Stomach smooth muscle (tissue), 2 donors: ENCODE results near the gene PDLIM1.

Experiments used
- H3K27ac ChIP-seq: one replicate; pipeline ENCODE4 v1.7.0; 2013; ENCODE audit warnings: mild to moderate bottlenecking, low read length, inconsistent platforms
- H3K27me3 ChIP-seq, 2 donors: one replicate each; pipeline ENCODE4 v1.7.0; 2013; ENCODE audit warnings: low read length in 2 of 2; ENCODE audit not compliant: insufficient read depth in 2 of 2, control insufficient read depth in 1 of 2
- H3K36me3 ChIP-seq, 2 donors: one replicate each; pipeline ENCODE4 v1.7.0; 2013; ENCODE audit warnings: low read length in 2 of 2; ENCODE audit not compliant: control insufficient read depth in 2 of 2, insufficient read depth in 2 of 2
- H3K4me1 ChIP-seq: one replicate; pipeline ENCODE4 v1.7.0; 2013; ENCODE audit warnings: low read length; ENCODE audit not compliant: control insufficient read depth, insufficient read depth
- H3K4me3 ChIP-seq, 2 donors: one replicate each; pipeline ENCODE4 v1.7.0; 2013; ENCODE audit warnings: low read length in 2 of 2
- H3K9ac ChIP-seq, 2 donors: one replicate each; pipeline ENCODE4 v1.7.0; 2013; ENCODE audit warnings: low read length in 2 of 2, mild to moderate bottlenecking in 1 of 2
- H3K9me3 ChIP-seq, 2 donors: one replicate each; pipeline ENCODE4 v1.7.0; 2013; ENCODE audit warnings: low read length in 2 of 2; ENCODE audit not compliant: control insufficient read depth in 2 of 2
- donor health status: healthy.
- donor health status: Pancreatic carcinoma.

PDLIM1 gene

GRCh38 chr10:95314192-95314918 is 23.6 kb upstream of the PDLIM1 start:
- H3K4me3 ChIP-seq: no peak overlapping the region
- H3K27me3 ChIP-seq: no peaks in the 10 kb centered on the region
- no peaks in the 10 kb centered on the region for H3K9me3 ChIP-seq
- peaks cover 36 to 43% of the 10 kb centered on the region in 2 donors for H3K36me3 ChIP-seq
- H3K4me1 ChIP-seq: peaks cover 26% of the 10 kb centered on the region
- H3K27ac ChIP-seq: no peak overlapping the region
- H3K9ac ChIP-seq: no peak overlapping the region

DNA sequence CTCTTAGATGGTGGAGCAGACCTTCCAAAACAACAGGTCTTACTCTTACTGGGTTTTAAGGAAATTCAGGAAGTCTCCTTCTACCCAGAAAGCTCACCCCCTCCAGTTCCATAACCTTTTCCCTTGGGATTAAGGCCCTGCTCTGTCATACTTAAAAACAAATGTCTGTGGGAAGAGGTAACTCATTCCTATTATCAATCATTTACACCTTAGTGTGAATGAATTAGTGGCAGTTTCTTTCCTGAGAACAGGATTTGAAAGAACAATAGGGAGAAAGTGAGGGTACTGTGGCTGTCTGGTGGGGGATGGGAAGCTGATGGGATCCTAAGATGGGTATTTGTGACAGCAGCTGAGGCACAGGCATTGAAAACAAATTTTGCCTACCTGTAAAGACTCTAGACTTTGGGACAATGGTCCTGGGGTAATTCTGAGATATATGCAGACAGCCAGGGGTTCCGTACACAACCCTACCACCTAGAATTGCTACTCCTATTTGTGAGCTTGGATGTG is 22.2 kb upstream of the PDLIM1 start:
- H3K36me3 ChIP-seq: peaks cover 33 to 43% of the 10 kb centered on the region in 2 donors
- no peak overlapping the region for H3K4me3 ChIP-seq
- H3K27me3 ChIP-seq: no peaks in the 10 kb centered on the region
- no peak overlapping the region for H3K27ac ChIP-seq
- no peak overlapping the region for H3K9ac ChIP-seq
- H3K4me1 ChIP-seq: peaks cover 34% of the 10 kb centered on the region
- no peaks in the 10 kb centered on the region for H3K9me3 ChIP-seq

DNA sequence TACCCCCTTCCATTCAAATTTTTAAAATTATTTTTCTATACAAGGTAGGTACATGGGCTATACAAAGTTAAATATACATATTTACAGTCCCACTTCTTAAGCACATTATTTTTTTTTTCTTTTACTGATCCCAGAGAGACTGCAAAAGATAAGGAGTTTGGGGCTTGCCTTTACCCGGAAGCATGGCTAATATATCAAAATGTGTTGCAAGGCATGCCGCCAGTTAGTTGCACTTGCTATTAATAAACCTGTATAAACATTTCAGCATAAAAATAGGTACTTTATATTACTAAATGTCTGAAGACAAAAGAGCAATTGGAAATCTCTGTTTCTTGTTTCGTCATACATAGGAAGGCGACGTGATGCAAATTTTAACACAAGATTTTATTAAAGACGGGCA is 21.5 kb upstream of the PDLIM1 start:
- Histone ChIP-seq H3K27me3 (no peaks in the 10 kb centered on the region), H3K9me3 (no peaks in the 10 kb centered on the region), H3K27ac (no peak overlapping the region), H3K9ac (no peak overlapping the region), H3K4me1 (peaks cover 34% of the 10 kb centered on the region), H3K4me3 (no peak overlapping the region), H3K36me3 (peaks cover 31 to 42% of the 10 kb centered on the region in 2 donors)

DNA sequence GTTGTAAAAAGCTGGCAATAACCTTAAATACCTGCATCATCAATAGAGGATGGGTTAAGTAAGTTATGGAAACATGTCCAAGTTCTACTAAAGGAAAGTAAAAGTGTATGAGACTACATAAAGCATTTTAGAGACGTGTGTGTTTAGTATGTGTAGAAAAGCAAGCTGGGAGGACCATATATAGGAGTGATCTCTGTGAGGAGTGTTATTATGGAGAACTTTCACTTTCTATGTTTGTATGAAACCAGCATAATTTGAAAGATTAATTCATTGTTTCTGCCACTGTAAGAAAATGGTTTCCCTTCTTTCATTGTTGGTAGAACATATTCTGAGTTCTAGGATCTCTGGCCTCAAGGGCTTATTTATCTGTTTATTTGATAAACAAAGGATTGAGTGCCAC is 19.2 kb upstream of the PDLIM1 start:
- Histone ChIP-seq H3K27me3 (no peaks in the 10 kb centered on the region), H3K4me1 (peaks cover 29% of the 10 kb centered on the region), H3K27ac (no peak overlapping the region), H3K4me3 (no peak overlapping the region), H3K9ac (no peak overlapping the region), H3K9me3 (no peaks in the 10 kb centered on the region), H3K36me3 (peaks cover 19 to 21% of the 10 kb centered on the region in 2 donors)

- H3K27me3 ChIP-seq: no peaks in the 10 kb centered on the region
- peaks cover 6 to 9% of the 10 kb centered on the region in 2 donors for H3K36me3 ChIP-seq
- H3K27ac ChIP-seq: peak overlapping the region; percentile 50
- peak overlapping the region in 1 of 2 donors; percentile 4 for H3K4me3 ChIP-seq
- peaks cover 18% of the 10 kb centered on the region for H3K4me1 ChIP-seq
- no peak overlapping the region for H3K9ac ChIP-seq
- no peaks in the 10 kb centered on the region for H3K9me3 ChIP-seq
Observed at GRCh38 chr10:95308389-95309302, 17.8 kb upstream of the PDLIM1 start.

- Histone ChIP-seq H3K36me3 (no peaks in the 10 kb centered on the region), H3K4me1 (peaks cover 8% of the 10 kb centered on the region), H3K9me3 (no peaks in the 10 kb centered on the region), H3K27me3 (no peaks in the 10 kb centered on the region), H3K27ac (no peak overlapping the region), H3K4me3 (no peak overlapping the region), H3K9ac (no peak overlapping the region)
Observed at GRCh38 chr10:95306851-95307250, 16.0 kb upstream of the PDLIM1 start.

DNA sequence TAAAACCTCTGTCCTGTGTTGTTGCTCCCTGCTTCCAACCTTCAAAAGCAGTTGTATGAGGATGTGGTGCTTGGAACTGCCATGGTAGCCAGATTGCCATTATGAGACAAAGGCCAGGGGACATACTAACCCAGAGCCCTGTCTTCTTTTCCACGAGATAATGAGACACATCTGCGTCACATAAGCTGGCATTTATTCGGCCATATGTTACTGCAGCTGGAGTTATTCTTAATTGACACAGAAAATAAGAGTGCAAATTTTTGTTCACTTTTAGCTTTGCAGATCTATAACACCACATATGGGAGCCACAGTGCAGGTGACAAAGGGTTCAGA is 15.5 kb upstream of the PDLIM1 start:
- H3K9me3 ChIP-seq: no peaks in the 10 kb centered on the region
- H3K27me3 ChIP-seq: no peaks in the 10 kb centered on the region
- no peak overlapping the region for H3K4me3 ChIP-seq
- H3K27ac ChIP-seq: no peak overlapping the region
- H3K9ac ChIP-seq: no peak overlapping the region
- H3K36me3 ChIP-seq: no peaks in the 10 kb centered on the region
- H3K4me1 ChIP-seq: peaks cover 8% of the 10 kb centered on the region

- no peaks in the 10 kb centered on the region for H3K36me3 ChIP-seq
- H3K9ac ChIP-seq: no peak overlapping the region
- H3K27me3 ChIP-seq: no peaks in the 10 kb centered on the region
- no peaks in the 10 kb centered on the region for H3K9me3 ChIP-seq
- H3K27ac ChIP-seq: no peak overlapping the region
- no peak overlapping the region for H3K4me3 ChIP-seq
- peaks cover 8% of the 10 kb centered on the region for H3K4me1 ChIP-seq
Observed at GRCh38 chr10:95305606-95306317, 15.0 kb upstream of the PDLIM1 start.

DNA sequence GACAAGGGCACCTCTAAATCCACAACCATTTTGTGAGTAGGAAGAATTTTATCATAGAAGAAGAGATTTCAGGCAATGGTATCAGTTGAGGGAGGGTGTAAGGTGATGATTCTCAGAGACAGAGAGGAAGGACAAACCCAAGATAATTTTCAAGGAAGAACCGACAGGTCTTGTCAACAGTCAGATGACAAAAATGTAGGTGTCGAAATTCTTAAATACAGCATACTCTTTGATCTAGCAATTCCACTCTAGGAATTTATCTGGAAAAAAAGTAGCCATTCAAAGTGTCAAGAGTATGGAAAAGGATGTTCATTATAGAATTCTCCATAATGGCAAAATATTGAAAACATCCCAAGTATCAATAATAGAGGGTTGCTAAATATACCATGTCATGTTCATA is 14.2 kb upstream of the PDLIM1 start:
- H3K4me3 ChIP-seq: no peak overlapping the region
- H3K4me1 ChIP-seq: peaks cover 8% of the 10 kb centered on the region
- no peaks in the 10 kb centered on the region for H3K27me3 ChIP-seq
- H3K9ac ChIP-seq: no peak overlapping the region
- no peaks in the 10 kb centered on the region for H3K36me3 ChIP-seq
- H3K9me3 ChIP-seq: no peaks in the 10 kb centered on the region
- no peak overlapping the region for H3K27ac ChIP-seq

- Histone ChIP-seq H3K36me3 (no peaks in the 10 kb centered on the region), H3K4me1 (peaks cover 8% of the 10 kb centered on the region), H3K9me3 (no peaks in the 10 kb centered on the region), H3K27ac (no peak overlapping the region), H3K27me3 (no peaks in the 10 kb centered on the region), H3K4me3 (no peak overlapping the region), H3K9ac (no peak overlapping the region)
Observed at GRCh38 chr10:95304463-95304862, 13.7 kb upstream of the PDLIM1 start.
